NT2/D1 (cell line): Measurements from ENCODE around the gene IGSF23.

Experiments
- SUZ12 ChIP-seq: IDR thresholded peaks from 2 replicates; pipeline ENCODE4 v1.6.1; 2011; ENCODE audit not compliant: insufficient read length, insufficient read depth; ENCODE audit errors: extremely low read depth
- YY1 ChIP-seq: IDR thresholded peaks from 2 replicates; pipeline ENCODE4 v1.6.1; 2011; ENCODE audit not compliant: insufficient read length, insufficient read depth
- ZNF274 ChIP-seq: IDR thresholded peaks from 2 replicates; pipeline ENCODE4 v1.6.1; 2011; ENCODE audit warnings: mild to moderate bottlenecking, low read depth, low read length

GRCh38 chr19:44593294-44593693, 20.1 kb upstream of the IGSF23 start:
- TF ChIP-seq ZNF274 (no peak), YY1 (no peak), SUZ12 (no peak)
